Activated CD8-positive, alpha-beta T cell treated with anti-CD3 and anti-CD28 coated beads for 36 hours (primary cell): ENCODE measurements around the gene SAP30L. TPM values are rescaled to one million over a fixed set of nuclear protein-coding genes. Genes with fewer than 3 reads are reported as not detected.

Source experiments
- ATAC-seq: fragments of 200-7000 bp; cut with Tn5 transposase; one replicate; pipeline ENCODE4 v1.10.0; 2021; ENCODE audit warnings: mild to moderate bottlenecking, moderate library complexity
- CTCF ChIA-PET: fragments of 350-600 bp; sonication (Branson Sonifier 250); formaldehyde crosslinking; loops from one replicate; lab custom pipeline; 2021; ENCODE audit warnings: antibody characterized with exemption; lab: Charles Lee
- POLR2A ChIA-PET: fragments of 350-600 bp; sonication (Branson Sonifier 250); formaldehyde crosslinking; loops from one replicate; lab custom pipeline; 2021; ENCODE audit warnings: antibody characterized with exemption; lab: Charles Lee
- DNase-seq: peaks from one replicate; pipeline ENCODE4 v3.0.0-alpha.2; 2020
- H3K27ac Mint-ChIP-seq: one replicate; pipeline ENCODE4 v1.8.0; 2021; ENCODE audit warnings: mild to moderate bottlenecking, mixed read lengths
- H3K27me3 Mint-ChIP-seq: one replicate; pipeline ENCODE4 v1.8.0; 2021; ENCODE audit warnings: mixed read lengths
- H3K36me3 Mint-ChIP-seq: one replicate; pipeline ENCODE4 v1.8.0; 2021; ENCODE audit warnings: low read depth, mixed read lengths
- H3K4me1 Mint-ChIP-seq: one replicate; pipeline ENCODE4 v1.8.0; 2021; ENCODE audit warnings: low read depth, mixed read lengths
- H3K4me3 Mint-ChIP-seq: one replicate; pipeline ENCODE4 v1.8.0; 2021; ENCODE audit warnings: mild to moderate bottlenecking, moderate library complexity, mixed read lengths
- H3K9me3 Mint-ChIP-seq: one replicate; pipeline ENCODE4 v1.8.0; 2021; ENCODE audit warnings: mixed read lengths
- intact Hi-C: fragments of 100-400 bp; cut with micrococcal nuclease; formaldehyde crosslinking; loops from one replicate; pipeline ENCODE4 v1.10.0; 2022
- total RNA-seq, 2 experiments: library from RNA; stranded (reverse); gene quantifications; one replicate each; pipeline ENCODE4 v1.2.3, GENCODE V29; 2021
- TF ChIP-seq, protein P1 (sequence below): fragments of 200-600 bp; IDR thresholded peaks from one replicate; pipeline ENCODE4 v1.8.0; 2022; ENCODE audit warnings: antibody characterized with exemption, mild to moderate bottlenecking

SAP30L gene
- total RNA-seq, 2 experiments from 2014 or later, result 24.6 to 31.7 TPM

- intact Hi-C loops, result no loop called here
- DNase-seq, result no peak
- Mint-ChIP-seq H3K27ac (no peak overlapping the region), H3K36me3 (peaks cover 54% of the 10 kb centered on the region), H3K4me1 (no peaks in the 10 kb centered on the region), H3K9me3 (no peaks in the 10 kb centered on the region), H3K4me3 (no peak overlapping the region), H3K27me3 (no peaks in the 10 kb centered on the region)
- ATAC-seq, result no peak
- TF ChIP-seq, protein P1, sequence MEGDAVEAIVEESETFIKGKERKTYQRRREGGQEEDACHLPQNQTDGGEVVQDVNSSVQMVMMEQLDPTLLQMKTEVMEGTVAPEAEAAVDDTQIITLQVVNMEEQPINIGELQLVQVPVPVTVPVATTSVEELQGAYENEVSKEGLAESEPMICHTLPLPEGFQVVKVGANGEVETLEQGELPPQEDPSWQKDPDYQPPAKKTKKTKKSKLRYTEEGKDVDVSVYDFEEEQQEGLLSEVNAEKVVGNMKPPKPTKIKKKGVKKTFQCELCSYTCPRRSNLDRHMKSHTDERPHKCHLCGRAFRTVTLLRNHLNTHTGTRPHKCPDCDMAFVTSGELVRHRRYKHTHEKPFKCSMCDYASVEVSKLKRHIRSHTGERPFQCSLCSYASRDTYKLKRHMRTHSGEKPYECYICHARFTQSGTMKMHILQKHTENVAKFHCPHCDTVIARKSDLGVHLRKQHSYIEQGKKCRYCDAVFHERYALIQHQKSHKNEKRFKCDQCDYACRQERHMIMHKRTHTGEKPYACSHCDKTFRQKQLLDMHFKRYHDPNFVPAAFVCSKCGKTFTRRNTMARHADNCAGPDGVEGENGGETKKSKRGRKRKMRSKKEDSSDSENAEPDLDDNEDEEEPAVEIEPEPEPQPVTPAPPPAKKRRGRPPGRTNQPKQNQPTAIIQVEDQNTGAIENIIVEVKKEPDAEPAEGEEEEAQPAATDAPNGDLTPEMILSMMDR, result no peak
- ChIA-PET POLR2A (no interaction called here), CTCF (no interaction called here)
Observed at GRCh38 chr5:154435226-154435625, 10.6 kb upstream of the SAP30L start.

GRCh38 chr5:154437281-154437965 is 8.4 kb upstream of the SAP30L start:
- no peak overlapping the region for H3K4me3 Mint-ChIP-seq
- intact Hi-C loops, result no loop called here
- DNase-seq (no peak), ATAC-seq (no peak)
- ChIA-PET POLR2A (interaction anchor here (1.0 kb wide), 2 partner anchors 27 to 135 kb away, joined by 3 read pairs; no protein-coding TSS in a partner anchor), CTCF (interaction anchor here (0.7 to 1.1 kb wide), 3 partner anchors 15 to 28 kb away, joined by 3 read pairs; no protein-coding TSS in a partner anchor)
- TF ChIP-seq, protein P1, result no peak
- no peaks in the 10 kb centered on the region for H3K27me3 Mint-ChIP-seq
- no peak overlapping the region for H3K27ac Mint-ChIP-seq
- H3K9me3 Mint-ChIP-seq, result no peaks in the 10 kb centered on the region
- peaks cover 4% of the 10 kb centered on the region for H3K4me1 Mint-ChIP-seq
- peaks cover 63% of the 10 kb centered on the region for H3K36me3 Mint-ChIP-seq

- ATAC-seq (no peak), DNase-seq (no peak)
- H3K4me1 Mint-ChIP-seq, result peaks cover 11% of the 10 kb centered on the region
- intact Hi-C loops, result no loop called here
- no peak overlapping the region for H3K4me3 Mint-ChIP-seq
- TF ChIP-seq, protein P1, result no peak
- H3K36me3 Mint-ChIP-seq, result peaks cover 54% of the 10 kb centered on the region
- no peaks in the 10 kb centered on the region for H3K9me3 Mint-ChIP-seq
- POLR2A ChIA-PET, result interaction anchor here (0.7 kb wide), 1 partner anchor 50 kb away, joined by 3 read pairs; no protein-coding TSS in a partner anchor
- no peaks in the 10 kb centered on the region for H3K27me3 Mint-ChIP-seq
- CTCF ChIA-PET, result interaction anchor here (1.3 to 1.8 kb wide), 2 partner anchors 9 to 19 kb away, joined by 3 to 4 read pairs; no protein-coding TSS in a partner anchor
- H3K27ac Mint-ChIP-seq, result no peak overlapping the region
Observed at GRCh38 chr5:154440540-154440939, 5.3 kb upstream of the SAP30L start.

DNA sequence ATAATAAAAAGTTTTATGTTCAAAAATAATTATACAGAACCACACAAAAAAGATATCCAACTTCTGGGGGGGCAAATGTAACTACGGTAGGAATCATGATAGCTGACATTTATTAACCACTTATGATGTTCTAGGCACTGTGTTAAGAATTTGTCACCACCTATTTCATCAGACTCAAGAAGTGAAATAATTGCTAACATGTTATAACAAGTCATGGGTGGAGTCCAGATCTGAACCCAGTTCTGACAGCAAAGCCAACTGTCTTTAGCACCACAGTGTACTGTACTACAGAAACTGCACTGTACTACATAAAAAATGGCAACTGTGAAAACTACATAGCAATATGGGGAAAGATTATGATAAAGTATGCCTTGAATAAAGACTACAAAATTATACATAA is 3.0 kb upstream of the SAP30L start:
- POLR2A ChIA-PET, result no interaction called here
- H3K27me3 Mint-ChIP-seq, result no peaks in the 10 kb centered on the region
- DNase-seq (no peak), ATAC-seq (no peak)
- H3K4me1 Mint-ChIP-seq, result peaks cover 17% of the 10 kb centered on the region
- H3K27ac Mint-ChIP-seq, result no peak overlapping the region
- TF ChIP-seq, protein P1, result no peak
- H3K9me3 Mint-ChIP-seq, result no peaks in the 10 kb centered on the region
- H3K36me3 Mint-ChIP-seq, result peaks cover 38% of the 10 kb centered on the region
- CTCF ChIA-PET, result no interaction called here
- intact Hi-C loops, result no loop called here
- no peak overlapping the region for H3K4me3 Mint-ChIP-seq
